ENCODE results near the gene CBS. TPM values are rescaled to one million over a fixed set of nuclear protein-coding genes. Genes with fewer than 3 reads are reported as not detected.
"Not testable (repeated sequence)": the region's sequence is repeated elsewhere in the genome, so short reads cannot be mapped to it uniquely, and the experiment has no call there.

Gene CBS
- total and polyA plus RNA-seq, 11 donors = 3.5 to 22.2 (median 6.7) TPM

GRCh38 chr21:43042169-43042568 is 33.5 kb downstream of the CBS start:
- 84 to 94% methylated on average over 5 of the region's 5 CpGs; no CpG with 5 or more reads in 2 of the 4 donors for WGBS, 4 donors
- H3K36me3 ChIP-seq; intact Hi-C loops (cut with DNase I); H3K4me3 ChIP-seq; H3K4me1 ChIP-seq; H3K9me3 ChIP-seq; H3K27ac ChIP-seq; H3K27me3 ChIP-seq; DNase-seq: not testable (repeated sequence)
- peak in 1 of 4 donors; percentile 27 for ATAC-seq

- intact Hi-C loops (cut with DNase I); DNase-seq; H3K4me1 ChIP-seq; H3K4me3 ChIP-seq; H3K9me3 ChIP-seq; H3K27me3 ChIP-seq; ATAC-seq; H3K27ac ChIP-seq: not testable (repeated sequence)
- peaks cover 0 to 14% (median 4%) of the 10 kb centered on the region in 9 donors for H3K36me3 ChIP-seq
- WGBS, 4 donors = 83 to 94% (median 85%) methylated on average over 3 to 8 of the region's 10 CpGs; no CpG with 5 or more reads in 1 of the 4 donors
Observed at GRCh38 chr21:43038659-43039044, 37.0 kb downstream of the CBS start.

- ATAC-seq = peak in 2 of 4 donors; percentile 33 to 43
- H3K9me3 ChIP-seq; H3K27me3 ChIP-seq; DNase-seq; H3K27ac ChIP-seq; intact Hi-C loops (cut with DNase I); H3K4me1 ChIP-seq; H3K4me3 ChIP-seq: not testable (repeated sequence)
- WGBS, 4 donors = 46 to 87% (median 73%) methylated on average over 3 to 18 of the region's 19 CpGs
- H3K36me3 ChIP-seq = peaks cover 0 to 17% (median 4%) of the 10 kb centered on the region in 9 donors
Observed at GRCh38 chr21:43037918-43038658, 37.5 kb downstream of the CBS start.

- H3K4me1 ChIP-seq; H3K27ac ChIP-seq; intact Hi-C loops (cut with DNase I); H3K9me3 ChIP-seq; H3K27me3 ChIP-seq; H3K4me3 ChIP-seq: not testable (repeated sequence)
- DNase-seq = peak in 2 of 5 donors; percentile 67 to 70
- peaks cover 0 to 27% (median 11%) of the 10 kb centered on the region in 9 donors for H3K36me3 ChIP-seq
- ATAC-seq = peak in 3 of 4 donors; percentile 53 to 77 (median 71)
- 90 to 95% methylated on average over 8 to 11 of the region's 17 CpGs; no CpG with 5 or more reads in 2 of the 4 donors for WGBS, 4 donors
Observed at GRCh38 chr21:43036889-43037288, 38.7 kb downstream of the CBS start.

GRCh38 chr21:43034826-43035225 is 40.8 kb downstream of the CBS start:
- DNase-seq (no peak), ATAC-seq (peak in 2 of 4 donors; percentile 45 to 51)
- H3K36me3 ChIP-seq = peaks cover 0 to 46% (median 30%) of the 10 kb centered on the region in 9 donors
- H3K27me3 ChIP-seq = no peaks in the 10 kb centered on the region
- H3K4me3 ChIP-seq = no peak overlapping the region
- TF ChIP-seq CTCF (IDR thresholded peaks at IDR 0.05) (no peak), POLR2A (IDR thresholded peaks at IDR 0.05) (no peak)
- peaks cover 0 to 7% (median 0%) of the 10 kb centered on the region in 12 donors for H3K4me1 ChIP-seq
- intact Hi-C loops (cut with DNase I) = no loop called here
- no peak overlapping the region for H3K27ac ChIP-seq
- no peaks in the 10 kb centered on the region for H3K9me3 ChIP-seq
- 49 to 64% (median 51%) methylated on average over 5 of the region's 5 CpGs for WGBS, 4 donors

- TF ChIP-seq CTCF (IDR thresholded peaks at IDR 0.05) = no peak
- no peak for TF ChIP-seq POLR2A (IDR thresholded peaks at IDR 0.05)
- Histone ChIP-seq H3K9me3 (no peaks in the 10 kb centered on the region), H3K27me3 (no peaks in the 10 kb centered on the region), H3K27ac (no peak overlapping the region), H3K4me1 (peaks cover 0 to 7% (median 0%) of the 10 kb centered on the region in 12 donors), H3K36me3 (peaks cover 0 to 54% (median 36%) of the 10 kb centered on the region in 9 donors), H3K4me3 (no peak overlapping the region)
- DNase-seq (no peak), ATAC-seq (no peak)
- intact Hi-C loops (cut with DNase I) = no loop called here
- 89 to 100% (median 98%) methylated on average over 1 of the region's 1 CpG for WGBS, 4 donors
Observed at GRCh38 chr21:43034101-43034500, 41.5 kb downstream of the CBS start.

Data from heart left ventricle (tissue), 16 donors.